Lower leg skin (tissue), 3 donors: Measurements from ENCODE around the gene PIK3AP1.

Source experiments
- CTCF ChIP-seq, 3 donors: fragments of 450-650 bp; IDR thresholded peaks; one replicate each; pipeline ENCODE4 v1.5.1; 2016; ENCODE audit warnings: antibody characterized with exemption in 3 of 3, mild to moderate bottlenecking in 3 of 3, moderate library complexity in 2 of 3
- POLR2A ChIP-seq, 2 donors: fragments of 450-650 bp; IDR thresholded peaks; one replicate each; pipeline ENCODE4 v1.6.1; 2016 to 2017; ENCODE audit warnings: antibody characterized with exemption in 2 of 2, mild to moderate bottlenecking in 1 of 2, moderate library complexity in 1 of 2

DNA sequence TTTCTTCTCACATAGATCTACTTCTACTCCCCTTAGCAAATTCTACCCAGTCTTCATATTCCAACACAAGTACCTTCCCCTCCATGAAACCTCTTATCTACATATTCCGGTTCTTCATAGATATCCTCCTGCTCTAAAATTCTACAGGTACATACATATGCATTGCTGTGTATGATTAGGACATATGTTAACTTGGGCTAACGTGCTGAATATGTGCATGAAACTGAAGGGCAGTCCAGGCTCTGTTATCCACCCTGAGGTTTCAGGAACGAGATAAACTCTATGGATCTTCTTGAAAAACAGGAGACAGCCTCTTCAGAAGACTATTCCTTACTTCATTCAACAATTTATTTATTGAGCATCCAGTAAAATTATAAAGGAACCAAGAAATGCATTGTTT is 165.0 kb downstream of the PIK3AP1 start:
- no peak for TF ChIP-seq CTCF (IDR thresholded peaks at IDR 0.05)
- no peak for TF ChIP-seq POLR2A (IDR thresholded peaks at IDR 0.05)
